MV-4-11 (cell line): ENCODE results near the gene LMAN1L.
A peak's percentile ranks its signal among the peaks of the same experiment; 100 is the strongest.

Experiments used
- DNase-seq: peaks from one replicate; lab custom pipeline; 2025; lab: John Stamatoyannopoulos, UW

The LMAN1L gene

DNA sequence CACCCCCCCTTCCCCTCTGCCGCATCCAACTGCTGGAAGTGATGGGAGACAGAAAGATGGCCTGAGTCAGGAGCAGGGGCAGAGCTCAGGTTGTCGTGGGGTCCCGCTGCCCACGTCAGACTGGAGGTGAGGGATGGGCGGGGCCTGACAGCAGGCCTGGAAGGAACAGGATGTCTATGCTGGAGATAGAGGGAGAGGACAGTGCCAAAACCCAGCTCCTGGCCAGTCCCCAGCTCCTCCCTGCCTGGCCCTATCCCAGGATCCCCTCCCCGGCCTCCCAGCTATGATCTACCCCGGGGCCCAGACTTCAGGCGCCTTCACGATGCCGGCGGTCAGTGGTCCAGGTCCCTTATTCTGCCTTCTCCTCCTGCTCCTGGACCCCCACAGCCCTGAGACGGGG, at the start of gene LMAN1L:
Gene LMAN1L, plus strand, starts transcription at position 303 of the 400 bp plus-strand sequence. Its CDS starts 20 bp downstream, at position 323.
- DNase-seq = no peak

DNA sequence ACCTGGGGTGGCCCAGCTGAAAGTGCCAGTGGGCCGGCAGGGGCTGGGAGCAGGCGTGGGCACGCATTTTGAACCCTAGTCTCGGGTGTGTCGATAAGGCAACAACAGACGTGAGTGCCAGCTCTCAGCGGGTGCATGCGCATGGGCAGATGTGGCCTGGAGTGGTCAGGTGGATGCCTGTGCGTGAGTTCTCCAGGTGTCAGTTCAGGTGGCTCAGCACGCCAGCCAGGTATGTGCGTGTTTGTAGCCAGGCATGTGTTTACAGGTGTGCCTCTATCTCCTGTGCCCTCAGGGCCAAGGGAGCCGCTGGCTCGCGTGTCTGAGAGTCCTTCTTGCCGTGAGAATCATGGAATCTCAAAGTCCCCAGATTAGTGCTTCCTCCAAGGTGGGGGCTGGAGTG, 49.2 kb upstream of the LMAN1L start:
- DNase-seq = no peak

DNA sequence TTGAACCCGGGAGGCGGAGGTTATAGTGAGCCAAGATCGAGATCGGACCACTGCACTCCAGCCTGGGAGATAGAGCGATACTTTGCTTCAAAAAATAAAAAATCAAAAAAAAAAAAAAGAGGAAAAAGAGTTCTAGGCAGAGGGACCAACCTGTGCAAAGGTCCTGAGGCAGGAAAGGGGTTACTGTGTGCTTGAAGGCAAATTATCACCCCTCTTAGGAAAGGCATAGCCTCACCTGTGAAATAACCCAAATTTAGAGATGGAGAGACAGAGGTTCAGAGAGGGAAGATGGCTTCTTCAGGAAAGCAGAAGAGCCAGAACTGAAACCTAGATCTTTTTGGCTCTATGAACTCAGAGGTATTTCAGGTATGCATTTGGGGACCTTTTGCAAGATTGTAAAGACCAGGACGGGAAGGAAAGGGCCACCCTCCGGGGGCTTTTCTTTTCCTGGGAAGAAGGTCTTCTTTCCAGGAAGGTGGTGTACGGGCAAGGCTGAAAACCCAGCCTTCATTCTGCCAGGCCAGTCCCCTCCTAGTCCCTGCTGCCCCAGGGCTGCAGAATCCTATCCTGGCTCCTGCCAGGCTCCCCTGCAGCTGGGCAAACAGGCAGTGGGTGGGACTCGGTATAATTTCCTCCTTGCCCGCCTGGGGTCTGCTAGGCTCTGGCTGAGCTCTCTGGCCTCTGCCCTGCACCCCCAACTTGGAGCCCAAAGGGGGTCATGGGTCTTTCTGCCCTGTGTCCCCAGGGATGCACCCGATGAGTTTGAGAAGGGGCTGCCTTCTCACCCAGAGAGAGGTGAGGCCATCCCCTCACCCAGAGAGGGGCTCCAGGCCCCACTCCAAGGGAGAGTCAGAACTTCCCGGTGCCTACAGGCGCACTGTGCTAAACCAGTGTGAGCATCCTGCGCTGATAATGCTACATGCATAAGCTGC, 45.2 kb upstream of the LMAN1L start:
- DNase-seq = no peak

DNA sequence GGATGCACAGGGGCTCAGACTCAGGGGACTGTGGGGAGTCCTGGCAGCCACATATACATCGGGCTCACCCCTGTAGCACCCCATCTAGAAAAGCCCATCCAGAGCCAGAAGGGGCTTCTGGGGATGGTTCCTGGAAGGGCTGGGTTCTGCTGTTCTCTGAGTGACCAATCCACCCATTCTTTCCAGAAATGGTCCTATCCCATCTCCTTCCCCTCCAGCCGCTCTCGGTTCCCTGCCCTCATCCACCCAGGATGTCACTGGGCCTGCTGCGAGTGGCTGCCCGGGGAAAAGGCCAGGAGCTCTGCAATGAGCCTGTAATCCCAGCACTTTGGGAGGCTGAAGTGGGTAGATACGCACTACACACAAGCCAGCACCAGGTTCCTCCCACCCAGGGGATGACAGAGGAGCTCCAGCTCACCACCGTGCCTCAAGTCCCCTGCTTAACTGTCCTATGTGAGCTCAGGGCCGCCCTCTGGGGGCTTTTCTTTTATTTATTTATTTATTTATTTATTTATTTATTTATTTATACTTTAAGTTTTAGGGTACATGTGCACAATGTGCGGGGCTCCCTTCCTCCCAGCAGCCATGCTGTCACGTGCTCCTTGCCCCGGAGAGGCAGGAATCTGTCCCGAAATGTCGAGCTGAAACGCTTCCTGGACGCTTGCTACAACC, 44.4 kb upstream of the LMAN1L start:
- DNase-seq = no peak

DNA sequence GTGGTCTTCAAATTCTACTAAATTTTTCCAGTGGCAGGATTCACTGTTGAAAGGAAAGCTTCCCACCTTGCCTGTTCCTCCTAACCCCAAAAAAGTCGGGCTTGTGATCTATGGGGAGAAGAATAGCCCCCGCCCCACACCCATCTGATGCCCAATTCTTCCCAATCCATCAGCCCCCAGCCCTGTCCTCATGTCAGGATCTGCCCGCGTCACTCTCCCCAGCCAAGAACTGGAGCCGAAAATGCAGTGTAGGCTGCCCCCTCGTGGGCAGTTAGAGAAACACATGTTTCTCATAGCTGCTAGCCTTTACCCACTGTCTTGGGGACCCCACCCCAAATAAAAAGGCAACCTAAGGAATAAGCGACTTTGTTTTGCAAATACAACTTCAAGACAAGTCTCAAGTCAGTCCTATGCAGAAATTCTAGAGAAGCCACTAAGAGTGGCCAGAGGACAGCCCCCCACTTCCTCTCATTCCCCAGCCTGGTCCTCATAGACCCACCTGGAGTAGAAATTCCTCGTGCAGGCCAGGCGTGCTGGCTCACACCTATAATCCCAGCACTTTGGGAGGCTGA, 43.8 kb upstream of the LMAN1L start:
- peak; percentile 37 for DNase-seq

DNA sequence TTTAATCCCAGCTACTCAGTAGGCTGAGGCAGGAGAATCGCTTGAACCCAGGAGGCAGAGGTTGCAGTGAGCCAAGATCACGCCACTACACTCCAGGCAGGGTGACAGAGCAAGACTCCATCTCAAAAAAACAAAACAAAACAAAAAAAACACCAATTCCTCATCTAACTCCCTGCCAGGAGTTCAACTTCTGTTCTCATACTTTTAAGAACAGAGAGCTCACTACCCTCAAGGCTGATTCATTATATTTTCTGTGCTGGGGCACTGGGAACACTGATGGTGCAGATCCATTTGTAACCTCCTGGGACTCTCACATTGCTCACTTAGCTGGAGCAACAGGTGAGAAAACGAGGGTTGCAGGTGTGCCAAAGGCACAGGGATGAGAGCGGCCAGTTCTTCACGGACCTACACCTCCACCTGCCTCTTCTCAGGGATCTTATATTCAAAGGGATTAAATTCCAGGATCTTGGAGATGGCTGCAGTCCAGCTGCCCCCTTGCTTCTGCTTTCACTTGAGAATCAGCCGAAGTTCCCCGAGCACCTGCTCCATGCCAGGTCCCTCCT, 43.1 kb upstream of the LMAN1L start:
- DNase-seq = no peak

DNA sequence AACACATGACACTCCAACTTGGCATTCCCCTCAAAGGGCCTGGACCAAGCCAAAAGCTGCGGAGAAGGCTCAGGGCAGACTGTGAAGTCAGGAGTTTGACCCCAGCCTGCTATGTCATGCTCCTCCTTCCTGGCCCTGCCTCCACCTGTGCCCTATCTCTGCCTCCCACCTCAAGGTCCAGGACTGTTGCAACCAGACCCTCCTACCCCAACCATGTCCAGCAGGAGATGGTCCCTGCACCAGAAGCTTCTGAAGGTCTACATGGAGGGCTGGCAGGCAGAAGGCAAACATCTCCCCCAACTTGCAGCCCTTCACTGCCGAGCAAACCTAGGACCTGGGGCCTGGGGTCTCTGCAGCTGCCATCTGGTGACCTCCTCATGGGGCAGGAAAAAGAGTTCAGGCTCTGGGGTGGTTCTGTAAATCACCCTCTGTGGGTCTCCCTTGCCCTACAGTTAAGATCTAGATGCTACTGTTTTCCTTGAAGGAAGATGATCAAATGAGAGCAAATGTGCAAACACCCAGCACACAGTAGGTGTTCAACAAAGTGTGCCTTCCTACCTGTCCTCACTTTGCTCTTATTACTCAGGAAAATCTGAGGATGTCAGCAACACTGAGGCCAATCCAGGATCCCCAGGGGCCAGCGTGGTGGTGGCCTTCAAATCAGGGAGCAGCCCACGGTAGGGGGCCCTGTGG, 42.3 kb upstream of the LMAN1L start:
- DNase-seq = no peak

DNA sequence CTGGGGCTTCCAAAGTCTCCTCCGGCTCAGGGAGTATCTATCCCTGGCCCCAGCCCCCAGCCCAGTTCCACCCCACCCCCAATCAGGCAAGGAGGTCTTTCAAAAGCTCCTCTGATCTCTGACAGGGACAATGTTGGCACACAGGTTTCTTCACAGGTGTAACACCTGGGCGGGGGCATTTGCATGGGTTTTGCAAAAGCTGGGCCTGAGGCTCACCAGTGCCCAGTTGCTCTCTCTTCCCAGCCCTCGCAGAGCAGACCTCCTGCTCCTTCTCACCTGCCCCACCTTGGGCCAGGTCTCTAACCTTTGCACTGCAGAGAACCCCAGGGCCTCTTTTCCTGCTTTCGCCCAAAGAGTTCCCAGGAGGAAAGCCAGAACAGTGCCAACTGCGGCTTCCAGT, 39.3 kb upstream of the LMAN1L start:
- no peak for DNase-seq

DNA sequence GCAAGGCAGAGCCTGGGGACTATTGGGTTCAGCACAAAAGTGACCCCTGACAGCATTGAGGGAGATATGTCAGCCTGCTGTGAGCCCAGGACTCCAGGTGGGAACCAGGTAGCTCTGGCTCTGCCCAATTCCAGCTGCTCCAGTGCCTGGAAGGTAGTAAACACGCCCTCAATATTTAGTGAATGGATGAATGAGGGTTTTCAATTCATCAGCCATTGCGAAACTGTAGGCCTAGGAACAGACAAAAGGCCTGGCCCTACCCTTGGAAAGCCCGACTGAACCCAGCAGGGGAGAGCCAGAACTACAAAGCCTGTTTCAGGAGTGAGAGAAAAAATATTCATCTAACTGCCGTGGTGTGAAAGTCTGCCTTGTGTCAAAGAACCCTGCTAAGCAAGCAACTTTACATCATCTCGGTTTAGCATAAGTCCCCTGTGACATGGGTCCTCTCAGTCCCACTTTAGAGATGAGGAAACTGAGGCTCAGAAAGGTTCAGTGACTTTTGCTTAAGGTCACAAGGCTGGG, 38.8 kb upstream of the LMAN1L start:
- peak; percentile 12 for DNase-seq

DNA sequence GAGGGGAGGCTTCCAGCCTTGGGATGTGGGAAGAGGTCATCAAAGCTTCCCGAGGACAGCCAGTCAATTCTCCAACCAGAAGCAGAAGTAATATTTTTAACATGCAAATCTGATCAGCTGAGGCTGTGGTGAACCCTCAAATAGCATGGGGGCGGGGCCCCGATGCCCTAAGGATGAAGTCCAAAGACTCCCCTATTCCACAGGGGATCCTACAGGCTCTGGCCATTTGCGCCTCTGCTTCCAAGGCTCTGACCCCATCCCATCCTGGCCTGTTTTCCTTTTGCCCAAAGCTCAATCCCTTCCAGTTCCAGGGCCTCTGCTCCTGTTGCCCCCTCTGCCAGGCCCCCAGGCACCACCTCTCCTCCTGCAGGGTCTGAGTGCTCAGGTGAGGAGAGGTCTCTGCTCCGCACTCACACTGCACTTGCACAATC, 37.5 kb upstream of the LMAN1L start:
- peak; percentile 63 for DNase-seq

DNA sequence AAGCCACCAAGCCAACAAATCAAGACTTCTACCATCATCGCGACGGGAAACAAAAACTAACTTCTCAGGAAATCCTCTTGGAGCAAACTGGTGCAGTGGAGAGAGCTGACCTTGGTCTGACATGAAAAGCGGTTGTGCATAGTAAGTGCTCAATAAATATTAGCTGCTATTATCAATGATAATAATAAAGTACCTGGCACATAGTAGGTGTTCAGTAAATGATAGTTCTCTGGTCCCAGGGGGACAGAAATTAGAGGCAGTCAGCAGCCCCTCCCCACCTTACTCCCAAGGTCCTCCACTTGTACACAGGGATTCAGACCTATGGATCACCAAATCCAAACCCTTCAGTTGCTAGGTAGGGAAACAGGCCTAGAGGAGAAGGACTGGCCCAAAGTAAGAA, 36.7 kb upstream of the LMAN1L start:
- DNase-seq = no peak

DNA sequence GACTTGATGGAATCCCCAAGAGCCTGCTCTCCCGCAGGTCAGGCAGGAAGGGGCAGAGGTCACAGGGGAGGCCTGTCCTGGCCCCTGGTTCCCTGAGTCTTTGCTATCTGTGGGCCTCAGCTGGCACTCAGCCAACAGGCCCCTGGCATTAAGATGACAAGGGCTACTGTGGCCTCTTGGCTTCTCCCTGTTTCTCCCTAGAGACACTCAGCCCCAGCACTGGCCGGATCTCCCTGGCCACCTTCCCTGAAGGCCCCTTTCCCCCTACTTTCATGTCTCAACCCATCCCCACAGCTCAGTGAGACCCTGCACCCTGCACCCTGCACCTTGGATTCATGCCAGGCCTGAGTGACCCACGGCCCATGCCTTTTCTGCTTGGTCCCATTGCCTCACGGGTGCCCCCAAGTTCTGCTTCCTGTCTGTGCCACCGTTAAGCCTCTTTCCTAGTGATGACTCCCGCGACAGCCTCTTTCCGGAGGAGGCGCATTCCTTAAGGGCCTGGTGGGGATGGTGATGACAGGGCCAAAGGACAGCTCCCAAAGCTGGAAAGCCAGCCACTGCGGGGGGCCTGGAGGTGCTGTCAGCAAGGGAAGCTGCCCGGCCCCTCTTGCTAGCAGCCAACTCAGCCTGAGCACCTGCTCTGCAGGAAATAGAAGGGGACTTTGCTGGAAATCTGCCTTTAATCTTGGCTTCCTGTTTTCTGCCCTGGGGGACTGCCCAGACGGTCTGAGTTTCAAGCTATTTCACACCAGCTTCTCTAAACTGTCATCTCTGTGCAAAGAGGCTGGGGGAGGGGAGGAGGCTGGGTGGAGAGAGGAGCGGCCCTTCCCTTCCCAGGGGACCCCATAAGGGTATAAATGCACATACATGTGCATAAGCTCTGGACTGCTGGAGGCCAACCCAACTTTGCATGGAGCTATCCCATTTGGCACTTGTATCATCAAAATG, 35.5 kb upstream of the LMAN1L start:
- DNase-seq = peak; percentile 91

DNA sequence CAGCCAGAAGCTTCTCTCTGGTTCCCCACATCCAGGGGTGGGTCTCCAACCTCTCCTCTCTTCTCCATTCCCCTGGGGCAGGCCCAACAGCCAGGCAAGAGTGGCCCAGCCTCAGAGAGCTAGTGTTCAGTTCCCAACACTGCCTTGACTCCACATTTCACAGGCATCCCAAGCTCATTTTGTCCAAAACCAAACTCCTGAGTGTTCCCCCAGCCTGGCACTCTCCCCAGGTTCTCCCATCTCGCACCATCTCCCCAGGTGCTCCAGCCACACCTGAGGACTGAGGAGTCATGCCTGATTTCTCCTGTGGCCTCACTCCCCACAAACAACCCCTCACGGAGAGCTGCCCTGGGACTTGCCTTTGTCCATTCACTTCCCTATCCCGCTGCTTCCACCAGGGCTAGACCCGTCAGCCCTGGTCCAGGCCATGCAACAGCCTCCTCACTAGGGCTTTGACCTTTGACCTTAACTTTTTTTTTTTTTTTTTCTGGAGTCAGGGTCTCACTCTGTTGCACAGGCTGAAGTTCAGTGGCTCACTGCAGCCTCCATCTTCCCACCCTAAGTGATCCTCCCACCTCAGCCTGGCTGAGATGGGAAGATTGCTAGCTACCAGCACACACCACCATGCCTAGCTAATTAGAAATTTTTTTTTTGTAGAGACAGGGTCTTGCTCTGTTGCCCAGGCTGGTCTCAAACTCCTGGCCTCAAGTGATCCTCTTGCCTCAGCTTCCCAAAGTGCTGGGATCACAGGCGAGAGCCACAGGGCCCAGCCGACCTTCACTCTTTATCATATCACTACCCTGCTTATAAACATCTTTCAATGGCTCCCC, 34.7 kb upstream of the LMAN1L start:
- peak; percentile 36 for DNase-seq

DNA sequence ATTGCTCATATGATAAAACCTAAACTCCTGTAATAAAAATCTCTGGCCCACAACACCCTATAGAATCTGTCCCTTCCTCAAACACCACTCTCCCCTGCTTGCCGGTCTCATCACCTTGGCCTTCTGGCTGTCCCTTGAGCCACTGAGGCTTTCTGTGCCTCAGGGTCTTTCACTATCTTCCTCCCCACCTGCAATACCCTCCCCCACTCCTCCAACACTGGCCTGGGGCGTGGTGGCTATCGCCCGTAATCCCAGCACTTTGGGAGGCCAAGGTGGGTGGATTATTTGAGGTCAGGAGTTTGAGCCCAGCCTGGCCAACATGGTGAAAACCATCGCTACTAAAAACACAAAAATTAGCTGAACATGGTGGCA, 34.0 kb upstream of the LMAN1L start:
- DNase-seq = no peak

DNA sequence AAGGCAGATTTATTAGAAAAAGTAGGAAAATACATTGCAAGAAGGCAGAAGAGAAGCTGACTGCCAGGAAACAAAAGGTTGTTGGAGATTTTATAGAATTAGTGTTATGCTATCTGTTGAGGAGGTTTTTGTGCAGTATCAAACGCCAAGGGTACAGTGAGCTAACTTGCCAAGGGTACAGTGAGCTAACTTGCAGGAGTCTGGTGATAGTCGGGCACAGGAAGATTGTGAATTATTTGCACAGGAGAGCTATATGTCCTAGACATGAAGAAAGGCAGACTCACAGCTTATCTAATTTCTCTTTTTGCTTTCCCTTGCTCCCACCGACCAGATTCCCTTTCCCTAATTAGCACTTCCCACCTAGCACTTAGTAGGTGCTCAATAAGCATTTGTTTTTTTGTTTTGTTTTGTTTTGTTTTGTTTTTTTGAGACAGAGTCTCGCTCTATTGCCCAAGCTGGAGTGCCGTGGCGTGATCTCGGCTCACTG, 33.4 kb upstream of the LMAN1L start:
- no peak for DNase-seq

DNA sequence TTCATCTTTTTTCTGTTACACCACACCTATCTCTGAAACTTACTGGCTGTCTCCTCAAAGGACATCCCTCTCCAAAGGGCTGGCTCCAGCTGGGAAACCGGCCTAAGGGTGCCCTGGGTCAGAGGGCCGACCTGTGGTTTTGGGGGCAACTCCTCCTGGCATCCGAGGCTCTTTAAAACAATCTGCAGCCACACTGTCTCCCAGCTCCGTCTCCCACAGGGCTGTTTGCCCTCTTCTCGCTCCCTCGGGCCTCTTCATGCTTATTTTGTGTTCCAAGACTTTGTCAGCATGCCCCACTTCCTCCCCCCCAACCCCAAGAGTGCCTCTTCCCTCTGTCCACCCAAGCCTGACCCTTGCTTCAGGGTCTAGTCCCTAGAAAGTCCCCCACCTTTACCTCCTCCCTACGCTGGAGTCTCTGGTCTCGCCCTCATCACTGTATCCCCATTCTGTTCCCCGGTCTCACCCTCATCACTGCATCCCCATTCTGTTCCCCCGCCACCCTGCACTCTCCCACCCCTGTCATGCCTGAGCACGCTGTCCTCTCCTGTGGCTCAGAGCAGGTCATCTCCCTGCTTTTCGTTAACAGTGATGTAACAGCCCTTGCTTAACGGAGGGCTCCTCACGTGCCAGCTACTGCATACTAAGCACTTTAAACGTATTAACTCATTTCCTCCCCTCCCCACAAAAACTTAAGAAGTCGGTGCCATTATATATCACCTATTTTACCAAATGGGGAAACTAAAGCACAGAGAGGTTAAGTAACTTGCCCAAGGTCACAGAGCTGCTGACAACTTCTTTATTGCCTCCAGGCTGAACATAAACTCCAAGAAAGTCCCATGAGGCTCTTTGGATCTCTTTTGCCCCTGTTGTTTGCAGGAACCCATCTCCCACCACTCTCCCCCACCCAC, 31.9 kb upstream of the LMAN1L start:
- DNase-seq = peak; percentile 93

DNA sequence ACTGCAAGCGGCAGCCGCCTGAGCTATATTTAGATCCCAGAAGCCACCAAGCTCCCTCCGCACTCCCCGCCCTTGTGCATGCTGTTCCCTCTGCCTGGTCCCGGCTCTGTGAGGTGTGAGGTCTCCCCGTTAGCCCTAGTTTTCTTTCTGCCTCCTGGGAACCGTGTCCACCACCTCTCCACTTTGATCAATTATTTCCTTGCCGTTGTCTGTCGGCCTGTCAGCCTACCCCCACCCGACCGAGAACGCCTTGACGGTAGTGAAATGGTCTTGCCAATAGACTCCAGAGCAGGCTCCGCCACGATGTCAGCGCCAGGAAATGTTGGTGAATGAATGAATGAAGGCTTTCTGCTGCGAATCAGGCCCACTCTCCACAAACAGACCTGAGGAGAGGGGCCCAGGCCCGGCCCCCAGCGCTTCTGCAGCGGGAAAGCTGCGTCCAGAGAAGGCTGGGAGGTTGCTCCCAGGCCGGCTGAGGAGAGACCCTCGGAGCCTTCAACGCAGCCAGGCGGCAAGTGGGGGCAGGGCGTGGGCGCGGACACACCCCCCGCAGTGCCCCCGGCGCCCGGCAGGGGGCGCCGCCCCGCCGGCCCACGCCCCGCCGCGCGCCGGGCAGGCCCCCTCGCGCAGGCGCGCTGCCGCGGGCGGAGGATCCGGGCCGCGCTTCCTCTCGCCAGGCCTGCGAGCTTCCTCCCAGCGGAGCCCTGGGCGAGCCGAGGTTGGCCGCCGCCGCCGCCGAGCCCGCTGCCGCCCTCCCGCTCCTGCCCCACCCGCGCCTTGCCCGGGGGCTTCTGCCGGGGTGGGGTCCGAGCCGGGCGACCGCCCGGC, 31.0 kb upstream of the LMAN1L start, which contains the start of gene CSK:
Gene CSK, plus strand, starts transcription at position 650 of the 828 bp plus-strand sequence. CDS start 16,218 bp downstream, outside the sequence.
- peak; percentile 61 for DNase-seq
